Kidney (tissue), 14 donors: Measurements from ENCODE around the gene UBTF. TPM values are rescaled to one million over a fixed set of nuclear protein-coding genes. Genes with fewer than 3 reads are reported as not detected.

Source experiments
- DNase-seq, 5 donors: peaks; one replicate each; pipeline ENCODE4 v3.0.0-alpha.2; 2013 to 2020
- FAIRE-seq: peaks from 2 replicates; lab custom pipeline; 2012; peaks lifted over from hg19 to GRCh38; lab: Jason Lieb, UNC
- H3K27ac ChIP-seq, 2 donors: one replicate each; pipeline ENCODE4 v1.7.0; 2013; ENCODE audit warnings: low read depth in 2 of 2, low read length in 2 of 2, inconsistent platforms in 1 of 2
- H3K27me3 ChIP-seq: one replicate; pipeline ENCODE4 v1.7.1; 2013; ENCODE audit warnings: low read length, inconsistent platforms; ENCODE audit not compliant: control insufficient read depth, insufficient read depth
- H3K36me3 ChIP-seq, 3 donors: one replicate each; pipeline versions ENCODE4 v1.7.0 to v1.7.1; 2013; ENCODE audit warnings: low read length in 3 of 3, control low read depth in 1 of 3, inconsistent platforms in 1 of 3; ENCODE audit not compliant: insufficient read depth in 3 of 3, control insufficient read depth in 2 of 3
- H3K4me1 ChIP-seq, 3 donors: one replicate each; pipeline versions ENCODE4 v1.7.0 to v1.7.1; 2013; ENCODE audit warnings: low read length in 3 of 3, inconsistent platforms in 1 of 3, low read depth in 1 of 3; ENCODE audit not compliant: control insufficient read depth in 2 of 3, insufficient read depth in 2 of 3
- H3K4me3 ChIP-seq, 3 donors: one replicate each; pipeline versions ENCODE4 v1.7.0 to v1.8.1; 2013; ENCODE audit warnings: low read length in 3 of 3, control low read depth in 1 of 3, inconsistent platforms in 1 of 3
- H3K9ac ChIP-seq, 3 donors: one replicate each; pipeline versions ENCODE4 v1.7.0 to v1.7.1; 2013; ENCODE audit warnings: low read length in 3 of 3, control low read depth in 1 of 3, inconsistent platforms in 1 of 3
- H3K9me3 ChIP-seq, 3 donors: one replicate each; pipeline versions ENCODE4 v1.7.0 to v1.7.1; 2013; ENCODE audit warnings: low read length in 3 of 3, control low read depth in 1 of 3, inconsistent platforms in 1 of 3; ENCODE audit not compliant: control insufficient read depth in 2 of 3, insufficient read depth in 1 of 3
- CTCF ChIP-seq: IDR thresholded peaks from 3 replicates; pipeline ENCODE4 v1.5.1; 2012; ENCODE audit warnings: mild to moderate bottlenecking, moderate library complexity, borderline replicate concordance; ENCODE audit not compliant: insufficient read depth; ENCODE audit errors: extremely low read depth
- intact Hi-C: fragments of 100-400 bp; cut with DNase I; formaldehyde crosslinking; loops from one replicate; pipeline ENCODE4 v1.11.1; 2022
- polyA plus RNA-seq: library from polyadenylated mRNA; stranded (reverse); fragments of 350-450 nt; fragmentation: Illumina TruSeq; extraction: RNeasy Lipid Tissue Mini Kit (QIAGEN cat#74804); gene quantifications from one replicate; pipeline ENCODE4 v1.2.3, GENCODE V29; 2014; ENCODE audit warnings: low read depth, low replicate concordance; ENCODE audit not compliant: insufficient read depth
- total RNA-seq: library from RNA; stranded (reverse); fragmentation: NEBNext Ultra II Directional; extraction: Animal tissue kit (Norgen Biotek cat#: 25700); gene quantifications from one replicate; pipeline ENCODE4 v1.2.1, GENCODE V29; 2021
- donor health status: control.
- donor health status: control.
- donor health status: control.
- donor health status: control.
- donor health status: control.
- donor health status: DM: yes; HTN: yes; CAD: no.
- donor health status: Normal renal cell carcinoma (clear cell type).

The UBTF gene
- total and polyA plus RNA-seq, 2 donors from 2014 or later: 46.1 to 98.8 TPM

- FAIRE-seq: no peak
- Histone ChIP-seq H3K9ac (no peak overlapping the region), H3K9me3 (no peaks in the 10 kb centered on the region), H3K27ac (no peak overlapping the region), H3K4me1 (peaks cover 0 to 5% (median 5%) of the 10 kb centered on the region in 3 donors), H3K4me3 (no peak overlapping the region), H3K36me3 (peaks cover 8 to 18% (median 16%) of the 10 kb centered on the region in 3 donors), H3K27me3 (no peaks in the 10 kb centered on the region)
- intact Hi-C loops: no loop called here
- TF ChIP-seq CTCF: no peak
- DNase-seq: no peak
Measured at GRCh38 chr17:44204441-44204882, 15.0 kb downstream of the UBTF start.

GRCh38 chr17:44203731-44204440, 15.6 kb downstream of the UBTF start:
- intact Hi-C loops: no loop called here
- FAIRE-seq: no peak
- peak; percentile 48 for TF ChIP-seq CTCF
- H3K27me3 ChIP-seq: no peaks in the 10 kb centered on the region
- no peak overlapping the region for H3K27ac ChIP-seq
- peak in 3 of 5 donors; percentile 46 to 70 (median 63) for DNase-seq
- H3K4me3 ChIP-seq: no peak overlapping the region
- H3K4me1 ChIP-seq: peaks cover 0 to 5% (median 5%) of the 10 kb centered on the region in 3 donors
- no peak overlapping the region for H3K9ac ChIP-seq
- H3K9me3 ChIP-seq: no peaks in the 10 kb centered on the region
- H3K36me3 ChIP-seq: peaks cover 6 to 18% (median 11%) of the 10 kb centered on the region in 3 donors

GRCh38 chr17:44202756-44203155, 16.7 kb downstream of the UBTF start:
- intact Hi-C loops: no loop called here
- H3K9ac ChIP-seq: no peak overlapping the region
- H3K4me1 ChIP-seq: peaks cover 0 to 13% (median 12%) of the 10 kb centered on the region in 3 donors
- no peaks in the 10 kb centered on the region for H3K27me3 ChIP-seq
- TF ChIP-seq CTCF: no peak
- H3K9me3 ChIP-seq: no peaks in the 10 kb centered on the region
- no peak overlapping the region for H3K27ac ChIP-seq
- H3K36me3 ChIP-seq: peaks cover 0 to 8% (median 7%) of the 10 kb centered on the region in 3 donors
- H3K4me3 ChIP-seq: no peak overlapping the region
- FAIRE-seq: no peak
- no peak for DNase-seq
